K562 treated with DMSO at 1 percent for 48 hours (cell line): ENCODE measurements around the gene IL3RA. TPM values are rescaled to one million over a fixed set of nuclear protein-coding genes. Genes with fewer than 3 reads are reported as not detected.

Experiments used
- total RNA-seq: library from RNA; unstranded; fragments of 300-600 nt; gene quantifications from 2 replicates; pipeline ENCODE4 v1.2.3, GENCODE V29; 2022; ENCODE audit warnings: low replicate concordance; ENCODE audit errors: extremely low read depth

The IL3RA gene
- total RNA-seq, result not detected in 2 replicates

DNA sequence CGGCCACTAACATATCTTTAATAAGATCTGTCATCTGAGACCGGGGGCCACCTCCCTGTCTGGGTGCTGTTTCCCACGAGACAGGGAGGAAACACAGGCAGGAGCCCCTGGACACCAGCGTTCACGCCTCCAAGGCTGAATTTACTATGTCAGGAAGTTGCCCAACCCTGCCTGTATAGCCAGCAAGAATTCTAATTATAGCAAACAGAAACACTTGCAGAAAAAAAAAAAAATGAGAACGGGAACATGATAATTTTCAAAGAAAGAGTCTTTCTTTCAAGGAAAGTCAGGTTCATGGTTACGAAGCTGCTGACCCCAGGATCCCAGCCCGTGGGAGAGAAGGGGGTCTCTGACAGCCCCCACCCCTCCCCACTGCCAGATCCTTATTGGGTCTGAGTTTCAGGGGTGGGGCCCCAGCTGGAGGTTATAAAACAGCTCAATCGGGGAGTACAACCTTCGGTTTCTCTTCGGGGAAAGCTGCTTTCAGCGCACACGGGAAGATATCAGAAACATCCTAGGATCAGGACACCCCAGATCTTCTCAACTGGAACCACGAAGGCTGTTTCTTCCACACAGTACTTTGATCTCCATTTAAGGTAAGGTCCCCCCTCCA lies at the start of gene IL3RA:
IL3RA (plus strand) TSS at position 455 of the 613 bp plus-strand sequence. CDS start 4,981 bp downstream, outside the sequence.

DNA sequence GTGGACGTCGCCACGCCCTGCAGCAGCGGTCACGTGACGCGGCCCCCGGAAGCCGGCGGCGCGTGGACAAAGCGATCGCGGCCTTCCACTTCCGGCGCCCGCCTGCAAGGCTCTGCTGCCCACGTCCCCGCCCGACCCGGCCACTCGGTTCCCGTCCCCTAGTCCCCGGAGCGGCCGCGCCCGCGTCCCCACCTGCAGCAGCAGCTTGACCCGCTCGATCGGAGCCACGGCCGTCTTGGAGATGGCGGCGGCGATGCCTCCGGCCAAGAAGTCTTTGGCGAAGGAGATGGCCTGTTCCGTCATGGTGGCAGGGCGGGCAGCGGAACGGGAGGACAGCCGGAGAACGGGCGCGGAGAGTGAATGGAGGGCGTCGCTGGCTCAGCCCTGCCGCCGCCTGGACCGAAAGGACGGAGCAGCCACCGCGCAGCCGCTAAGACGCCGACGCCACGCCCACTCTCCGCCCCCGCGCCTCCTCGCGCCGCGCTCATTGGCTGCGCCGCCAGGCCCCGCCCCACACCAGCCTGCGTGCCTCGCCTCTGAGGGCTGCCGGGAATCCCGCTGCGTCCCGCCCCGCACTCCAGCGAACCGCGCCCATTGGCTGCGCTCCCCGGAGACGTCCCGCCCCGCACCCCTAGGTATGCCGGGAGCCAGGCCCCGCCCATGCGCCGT lies 55.3 kb downstream of the IL3RA start, which contains the start of gene SLC25A6:
SLC25A6 (minus strand) TSS at position 407 of the 669 bp plus-strand sequence; CDS start at position 303, 104 bp downstream.

Other genes starting within 250 kb of the IL3RA start
- gene CRLF2, start 124.1 kb upstream of the IL3RA start, total RNA-seq, result not detected in 2 replicates
- gene CSF2RA, start 68.0 kb upstream of the IL3RA start, total RNA-seq, result not detected in 2 replicates
- 193 TPM in 1 of 2 replicates, not detected in the other for gene SLC25A6, start 55.3 kb downstream of the IL3RA start, total RNA-seq
- gene ASMTL, start 116.1 kb downstream of the IL3RA start, total RNA-seq, result not detected in 2 replicates
- gene P2RY8, start 200.4 kb downstream of the IL3RA start, total RNA-seq, result not detected in 2 replicates